ENCODE results near the gene ZFP91. TPM values are rescaled to one million over a fixed set of nuclear protein-coding genes. Genes with fewer than 3 reads are reported as not detected.

ZFP91 gene
- total RNA-seq, 1 experiment from 2014 or later: 58.6 TPM

GRCh38 chr11:58637371-58637770 lies 58.5 kb downstream of the ZFP91 start:
- no peaks in the 10 kb centered on the region for H3K36me3 ChIP-seq (ENCODE audit: control insufficient read depth in 1 of 2, insufficient read depth in 2 of 2, low read length in 2 of 2)
- H3K9me2 ChIP-seq (ENCODE audit: insufficient read depth): no peaks in the 10 kb centered on the region
- H3K4me1 ChIP-seq (ENCODE audit: control insufficient read depth in 1 of 2, insufficient read depth in 2 of 2, low read length in 2 of 2): no peaks in the 10 kb centered on the region
- ATAC-seq (no peak), DNase-seq (ENCODE audit: low read depth, low spot score) (no peak)
- no peaks in the 10 kb centered on the region for H3K9me3 ChIP-seq (ENCODE audit: control insufficient read depth in 1 of 2, insufficient read depth in 1 of 2, low read depth in 1 of 2, low read length in 2 of 2)
- no peaks in the 10 kb centered on the region for H3K79me2 ChIP-seq (ENCODE audit: insufficient read depth, low read length)
- no peak overlapping the region for H3K4me2 ChIP-seq (ENCODE audit: low read length)
- H4K20me1 ChIP-seq (ENCODE audit: insufficient read depth): no peaks in the 10 kb centered on the region
- POLR2A ChIA-PET: no interaction called here
- BruUV-seq (replicated peaks): no TSS peak
- H3K27me3 ChIP-seq (ENCODE audit: insufficient read depth, low read length): no peaks in the 10 kb centered on the region
- H2AFZ ChIP-seq (ENCODE audit: low read depth, low read length, poor library complexity, severe bottlenecking): no peak overlapping the region
- intact Hi-C loops (cut with micrococcal nuclease): no loop called here
- no peak overlapping the region for H3K27ac ChIP-seq (ENCODE audit: low read depth, low read length)
- no peak overlapping the region for H3K9ac ChIP-seq (ENCODE audit: low read length)
- RAD21 ChIA-PET (ENCODE audit: low non-redundant PET in 1 of 2, low total read pairs in 2 of 2, uncharacterized antibody in 2 of 2, unreplicated experiment in 2 of 2): no interaction called here
- CTCF ChIA-PET: interaction anchor here (3.1 kb wide), 1 partner anchor 8 kb away, joined by 13 read pairs; no protein-coding TSS in a partner anchor
- no peak overlapping the region for H3K4me3 ChIP-seq (replicated peaks in 1 of 2; ENCODE audit: low read depth in 1 of 2, low read length in 2 of 2)
- no peak for TF ChIP-seq RAD21 (IDR thresholded peaks at IDR 0.05; ENCODE audit: low read depth)
- TF ChIP-seq EGR1 (IDR thresholded peaks at IDR 0.05; ENCODE audit: low read depth): no peak

- Histone ChIP-seq H3K9me3 (ENCODE audit: control insufficient read depth in 1 of 2, insufficient read depth in 1 of 2, low read depth in 1 of 2, low read length in 2 of 2) (no peaks in the 10 kb centered on the region), H3K27ac (ENCODE audit: low read depth, low read length) (no peak overlapping the region), H3K27me3 (ENCODE audit: insufficient read depth, low read length) (no peaks in the 10 kb centered on the region), H3K4me2 (ENCODE audit: low read length) (no peak overlapping the region), H2AFZ (ENCODE audit: low read depth, low read length, poor library complexity, severe bottlenecking) (no peak overlapping the region), H3K36me3 (ENCODE audit: control insufficient read depth in 1 of 2, insufficient read depth in 2 of 2, low read length in 2 of 2) (no peaks in the 10 kb centered on the region), H3K4me3 (replicated peaks in 1 of 2; ENCODE audit: low read depth in 1 of 2, low read length in 2 of 2) (no peak overlapping the region), H3K9me2 (ENCODE audit: insufficient read depth) (no peaks in the 10 kb centered on the region), H3K9ac (ENCODE audit: low read length) (no peak overlapping the region), H3K79me2 (ENCODE audit: insufficient read depth, low read length) (no peaks in the 10 kb centered on the region), H4K20me1 (ENCODE audit: insufficient read depth) (no peaks in the 10 kb centered on the region), H3K4me1 (ENCODE audit: control insufficient read depth in 1 of 2, insufficient read depth in 2 of 2, low read length in 2 of 2) (no peaks in the 10 kb centered on the region)
- no peak for DNase-seq (ENCODE audit: low read depth, low spot score)
- intact Hi-C loops (cut with micrococcal nuclease): no loop called here
- ChIA-PET RAD21 (ENCODE audit: low non-redundant PET in 1 of 2, low total read pairs in 2 of 2, uncharacterized antibody in 2 of 2, unreplicated experiment in 2 of 2) (no interaction called here), CTCF (interaction anchor here (3.1 kb wide), 1 partner anchor 10 kb away, joined by 13 read pairs; no protein-coding TSS in a partner anchor), POLR2A (no interaction called here)
- no peak for ATAC-seq
- BruUV-seq (replicated peaks): no TSS peak
- no peak for TF ChIP-seq POLR2AphosphoS5 (IDR thresholded peaks at IDR 0.05; ENCODE audit: low read depth, low read length)
- TF ChIP-seq REST (IDR thresholded peaks at IDR 0.05; ENCODE audit: low read depth): 0 out of 2 replicates have a peak, but pooled peaks have one; percentile 7
Measured at GRCh38 chr11:58639103-58639502, 60.2 kb downstream of the ZFP91 start.
